ENCODE measurements around the gene STK38L.

DNA sequence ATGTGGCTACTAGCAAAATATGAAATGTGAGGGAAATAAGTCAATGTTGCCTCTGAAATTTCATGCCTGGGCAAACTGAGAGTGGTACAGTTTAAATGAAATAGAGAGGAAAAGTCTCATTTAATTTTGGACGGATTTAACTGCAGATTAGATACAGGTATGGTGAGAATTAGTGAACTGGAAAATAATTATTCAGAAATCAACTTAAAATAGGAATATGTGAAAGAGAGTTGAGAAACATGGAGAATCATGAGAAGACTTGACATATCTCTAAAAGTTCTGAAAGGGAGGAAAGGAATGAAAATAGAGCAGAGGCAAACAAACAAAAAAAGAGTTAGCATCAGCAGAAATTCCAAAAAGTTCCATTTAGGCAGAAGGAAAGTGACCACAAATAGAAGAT is 55.0 kb downstream of the STK38L start:
- TF ChIP-seq, protein P1, sequence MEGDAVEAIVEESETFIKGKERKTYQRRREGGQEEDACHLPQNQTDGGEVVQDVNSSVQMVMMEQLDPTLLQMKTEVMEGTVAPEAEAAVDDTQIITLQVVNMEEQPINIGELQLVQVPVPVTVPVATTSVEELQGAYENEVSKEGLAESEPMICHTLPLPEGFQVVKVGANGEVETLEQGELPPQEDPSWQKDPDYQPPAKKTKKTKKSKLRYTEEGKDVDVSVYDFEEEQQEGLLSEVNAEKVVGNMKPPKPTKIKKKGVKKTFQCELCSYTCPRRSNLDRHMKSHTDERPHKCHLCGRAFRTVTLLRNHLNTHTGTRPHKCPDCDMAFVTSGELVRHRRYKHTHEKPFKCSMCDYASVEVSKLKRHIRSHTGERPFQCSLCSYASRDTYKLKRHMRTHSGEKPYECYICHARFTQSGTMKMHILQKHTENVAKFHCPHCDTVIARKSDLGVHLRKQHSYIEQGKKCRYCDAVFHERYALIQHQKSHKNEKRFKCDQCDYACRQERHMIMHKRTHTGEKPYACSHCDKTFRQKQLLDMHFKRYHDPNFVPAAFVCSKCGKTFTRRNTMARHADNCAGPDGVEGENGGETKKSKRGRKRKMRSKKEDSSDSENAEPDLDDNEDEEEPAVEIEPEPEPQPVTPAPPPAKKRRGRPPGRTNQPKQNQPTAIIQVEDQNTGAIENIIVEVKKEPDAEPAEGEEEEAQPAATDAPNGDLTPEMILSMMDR (IDR thresholded peaks at IDR 0.05) = no peak
- TF ChIP-seq POLR2AphosphoS5 (IDR thresholded peaks at IDR 0.05) = no peak
